Liver (tissue), 9 donors: Measurements from ENCODE around the gene CCNK. TPM values are rescaled to one million over a fixed set of nuclear protein-coding genes. Genes with fewer than 3 reads are reported as not detected.

Experiments
- DNase-seq: peaks from one replicate; pipeline ENCODE4 v3.0.0-alpha.2; 2017; ENCODE audit warnings: low spot score
- H3K27ac ChIP-seq, 2 donors: one replicate each; pipeline ENCODE4 v1.7.0; 2013; ENCODE audit warnings: inconsistent platforms in 2 of 2, low read length in 2 of 2, control low read depth in 1 of 2, low read depth in 1 of 2, mild to moderate bottlenecking in 1 of 2
- H3K27me3 ChIP-seq, 4 donors: one replicate each; pipeline versions ENCODE4 v1.6.1 to v1.7.0; 2013; ENCODE audit warnings: low read length in 3 of 4, inconsistent platforms in 1 of 4, mild to moderate bottlenecking in 1 of 4, moderate library complexity in 1 of 4; ENCODE audit not compliant: control insufficient read depth in 4 of 4, insufficient read depth in 4 of 4
- H3K36me3 ChIP-seq, 4 donors: one replicate each; pipeline versions ENCODE4 v1.6.1 to v1.7.0; 2013; ENCODE audit warnings: low read length in 3 of 4, mild to moderate bottlenecking in 3 of 4, low read depth in 1 of 4, moderate library complexity in 1 of 4; ENCODE audit not compliant: control insufficient read depth in 4 of 4, insufficient read depth in 3 of 4
- H3K4me1 ChIP-seq, 4 donors: one replicate each; pipeline versions ENCODE4 v1.6.1 to v1.7.0; 2013; ENCODE audit warnings: low read length in 3 of 4, mild to moderate bottlenecking in 3 of 4, moderate library complexity in 1 of 4; ENCODE audit not compliant: control insufficient read depth in 4 of 4, insufficient read depth in 4 of 4
- H3K4me3 ChIP-seq, 3 donors: one replicate each; pipeline versions ENCODE4 v1.6.1 to v1.7.0; 2013; ENCODE audit warnings: low read length in 3 of 3, control low read depth in 1 of 3, low read depth in 1 of 3, mild to moderate bottlenecking in 1 of 3
- H3K9ac ChIP-seq, 2 donors: one replicate each; pipeline ENCODE4 v1.7.0; 2013; ENCODE audit warnings: low read length in 2 of 2, mild to moderate bottlenecking in 2 of 2, moderate library complexity in 2 of 2, control low read depth in 1 of 2, low read depth in 1 of 2
- H3K9me3 ChIP-seq, 4 donors: one replicate each; pipeline versions ENCODE4 v1.6.1 to v1.7.0; 2013; ENCODE audit warnings: low read length in 3 of 4; ENCODE audit not compliant: control insufficient read depth in 4 of 4
- ATF3 ChIP-seq: IDR thresholded peaks from 2 replicates; pipeline ENCODE4 v1.6.1; 2016; ENCODE audit warnings: antibody characterized with exemption
- EGR1 ChIP-seq, 2 donors: IDR thresholded peaks; 2 replicates each; pipeline ENCODE4 v1.6.1; 2016 to 2018; ENCODE audit warnings: antibody characterized with exemption in 2 of 2, low read depth in 2 of 2
- FOXA1 ChIP-seq: IDR thresholded peaks from 2 replicates; pipeline ENCODE4 v1.6.1; 2016; ENCODE audit warnings: antibody characterized with exemption
- FOXA2 ChIP-seq: IDR thresholded peaks from 2 replicates; pipeline ENCODE4 v1.6.1; 2016; ENCODE audit warnings: antibody characterized with exemption
- GABPA ChIP-seq, 2 donors: IDR thresholded peaks in 1 of 2; conservative IDR thresholded peaks in 1 of 2; 2 replicates each; pipeline ENCODE4 v1.6.1; 2016; ENCODE audit warnings: antibody characterized with exemption in 2 of 2, mild to moderate bottlenecking in 1 of 2, moderate library complexity in 1 of 2
- HNF4A ChIP-seq, 2 donors: conservative IDR thresholded peaks; 2 replicates each; pipeline ENCODE4 v1.6.1; 2016; ENCODE audit warnings: antibody characterized with exemption in 2 of 2, mild to moderate bottlenecking in 2 of 2
- HNF4G ChIP-seq: IDR thresholded peaks from 2 replicates; pipeline ENCODE4 v1.6.1; 2016; ENCODE audit warnings: antibody characterized with exemption
- JUND ChIP-seq, 2 donors: IDR thresholded peaks; 2 replicates each; pipeline ENCODE4 v1.6.1; 2016; ENCODE audit warnings: antibody characterized with exemption in 2 of 2
- MAX ChIP-seq: IDR thresholded peaks from 2 replicates; pipeline ENCODE4 v1.6.1; 2016; ENCODE audit warnings: antibody characterized with exemption
- NR2F2 ChIP-seq: IDR thresholded peaks from 2 replicates; pipeline ENCODE4 v1.6.1; 2016; ENCODE audit warnings: antibody characterized with exemption
- RAD21 ChIP-seq, 2 donors: IDR thresholded peaks; 2 replicates each; pipeline ENCODE4 v1.6.1; 2016; ENCODE audit warnings: antibody characterized with exemption in 2 of 2, mild to moderate bottlenecking in 2 of 2
- RXRA ChIP-seq, 2 donors: IDR thresholded peaks; 2 replicates each; pipeline ENCODE4 v1.6.1; 2017 to 2018; ENCODE audit warnings: antibody characterized with exemption in 2 of 2, mild to moderate bottlenecking in 1 of 2
- SP1 ChIP-seq: IDR thresholded peaks from 2 replicates; pipeline ENCODE4 v1.6.1; 2018; ENCODE audit warnings: antibody characterized with exemption, mild to moderate bottlenecking
- TAF1 ChIP-seq: conservative IDR thresholded peaks from 2 replicates; pipeline ENCODE4 v1.6.1; 2016; ENCODE audit warnings: antibody characterized with exemption, mild to moderate bottlenecking
- YY1 ChIP-seq: IDR thresholded peaks from 2 replicates; pipeline ENCODE4 v1.6.1; 2016; ENCODE audit warnings: antibody characterized with exemption, mild to moderate bottlenecking
- ZBTB33 ChIP-seq: IDR thresholded peaks from 2 replicates; pipeline ENCODE4 v1.6.1; 2016; ENCODE audit warnings: antibody characterized with exemption
- WGBS: extraction: QIAGEN DNeasy Blood & Tissue Kit; methylation state at CpG from one replicate; pipeline ENCODE4 v1.1.7; 2013; 5-methylcytosine and 5-hydroxymethylcytosine counted together
- polyA plus RNA-seq, 2 donors: library from polyadenylated mRNA; stranded (reverse) in 1 of 2; unstranded in 1 of 2; fragments of 200-250 nt in 1 of 2; fragments of >200 nt in 1 of 2; fragmentation: Nextera tagmentation in 1 of 2; extraction: Ambion mirVana in 1 of 2; gene quantifications; one replicate each; pipeline versions ENCODE4 v1.2.1 to v1.2.3, GENCODE V29; 2013 to 2015
- total RNA-seq, 2 donors: library from RNA; depleted of rRNA; stranded (reverse); fragments of >200 nt; gene quantifications; one replicate each; pipeline ENCODE4 v1.2.3, GENCODE V29; 2014
- TF ChIP-seq, protein P1 (sequence below): fragments of 150-350 bp; IDR thresholded peaks from 2 replicates; pipeline ENCODE4 v1.5.1; 2017; ENCODE audit warnings: improper control_type of control experiment, low read depth, low read length; ENCODE audit not compliant: missing input control
- TF ChIP-seq, protein P2 (sequence below): IDR thresholded peaks from 2 replicates; pipeline ENCODE4 v1.6.1; 2016; ENCODE audit warnings: antibody characterized with exemption, mild to moderate bottlenecking
- donor health status: healthy.
- donor health status: healthy.
- donor health status: healthy.
- donor health status: healthy.
- donor health status: healthy.

Gene CCNK
- total and polyA plus RNA-seq, 4 donors, result 7.7 to 33.4 (median 13.2) TPM

- TF ChIP-seq YY1, result no peak
Measured at GRCh38 chr14:99503848-99504453, 22.7 kb downstream of the CCNK start (continued).

- no peaks in the 10 kb centered on the region for H3K9me3 ChIP-seq
- H3K9ac ChIP-seq, result no peak overlapping the region
- no peak for DNase-seq
- no peaks in the 10 kb centered on the region for H3K27me3 ChIP-seq
- H3K4me1 ChIP-seq, result peaks cover 0 to 19% (median 10%) of the 10 kb centered on the region in 4 donors
- H3K4me3 ChIP-seq, result no peak overlapping the region
- TF ChIP-seq SP1 (no peak), YY1 (no peak), NR2F2 (no peak), FOXA1 (no peak), ATF3 (no peak), ZBTB33 (no peak), HNF4G (no peak), JUND (IDR thresholded peaks at IDR 0.05) (no peak), MAX (no peak), HNF4A (conservative IDR thresholded peaks at IDR 0.05) (no peak), FOXA2 (no peak), RAD21 (IDR thresholded peaks at IDR 0.05) (no peak), EGR1 (IDR thresholded peaks at IDR 0.05; ENCODE audit: low read depth in 2 of 2) (no peak), TAF1 (no peak), RXRA (IDR thresholded peaks at IDR 0.05) (no peak), GABPA (IDR thresholded peaks at IDR 0.05 in 1 of 2, conservative IDR thresholded peaks at IDR 0.05 in 1 of 2) (no peak)
- TF ChIP-seq, protein P1, sequence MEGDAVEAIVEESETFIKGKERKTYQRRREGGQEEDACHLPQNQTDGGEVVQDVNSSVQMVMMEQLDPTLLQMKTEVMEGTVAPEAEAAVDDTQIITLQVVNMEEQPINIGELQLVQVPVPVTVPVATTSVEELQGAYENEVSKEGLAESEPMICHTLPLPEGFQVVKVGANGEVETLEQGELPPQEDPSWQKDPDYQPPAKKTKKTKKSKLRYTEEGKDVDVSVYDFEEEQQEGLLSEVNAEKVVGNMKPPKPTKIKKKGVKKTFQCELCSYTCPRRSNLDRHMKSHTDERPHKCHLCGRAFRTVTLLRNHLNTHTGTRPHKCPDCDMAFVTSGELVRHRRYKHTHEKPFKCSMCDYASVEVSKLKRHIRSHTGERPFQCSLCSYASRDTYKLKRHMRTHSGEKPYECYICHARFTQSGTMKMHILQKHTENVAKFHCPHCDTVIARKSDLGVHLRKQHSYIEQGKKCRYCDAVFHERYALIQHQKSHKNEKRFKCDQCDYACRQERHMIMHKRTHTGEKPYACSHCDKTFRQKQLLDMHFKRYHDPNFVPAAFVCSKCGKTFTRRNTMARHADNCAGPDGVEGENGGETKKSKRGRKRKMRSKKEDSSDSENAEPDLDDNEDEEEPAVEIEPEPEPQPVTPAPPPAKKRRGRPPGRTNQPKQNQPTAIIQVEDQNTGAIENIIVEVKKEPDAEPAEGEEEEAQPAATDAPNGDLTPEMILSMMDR, result no peak
- TF ChIP-seq, protein P2, sequence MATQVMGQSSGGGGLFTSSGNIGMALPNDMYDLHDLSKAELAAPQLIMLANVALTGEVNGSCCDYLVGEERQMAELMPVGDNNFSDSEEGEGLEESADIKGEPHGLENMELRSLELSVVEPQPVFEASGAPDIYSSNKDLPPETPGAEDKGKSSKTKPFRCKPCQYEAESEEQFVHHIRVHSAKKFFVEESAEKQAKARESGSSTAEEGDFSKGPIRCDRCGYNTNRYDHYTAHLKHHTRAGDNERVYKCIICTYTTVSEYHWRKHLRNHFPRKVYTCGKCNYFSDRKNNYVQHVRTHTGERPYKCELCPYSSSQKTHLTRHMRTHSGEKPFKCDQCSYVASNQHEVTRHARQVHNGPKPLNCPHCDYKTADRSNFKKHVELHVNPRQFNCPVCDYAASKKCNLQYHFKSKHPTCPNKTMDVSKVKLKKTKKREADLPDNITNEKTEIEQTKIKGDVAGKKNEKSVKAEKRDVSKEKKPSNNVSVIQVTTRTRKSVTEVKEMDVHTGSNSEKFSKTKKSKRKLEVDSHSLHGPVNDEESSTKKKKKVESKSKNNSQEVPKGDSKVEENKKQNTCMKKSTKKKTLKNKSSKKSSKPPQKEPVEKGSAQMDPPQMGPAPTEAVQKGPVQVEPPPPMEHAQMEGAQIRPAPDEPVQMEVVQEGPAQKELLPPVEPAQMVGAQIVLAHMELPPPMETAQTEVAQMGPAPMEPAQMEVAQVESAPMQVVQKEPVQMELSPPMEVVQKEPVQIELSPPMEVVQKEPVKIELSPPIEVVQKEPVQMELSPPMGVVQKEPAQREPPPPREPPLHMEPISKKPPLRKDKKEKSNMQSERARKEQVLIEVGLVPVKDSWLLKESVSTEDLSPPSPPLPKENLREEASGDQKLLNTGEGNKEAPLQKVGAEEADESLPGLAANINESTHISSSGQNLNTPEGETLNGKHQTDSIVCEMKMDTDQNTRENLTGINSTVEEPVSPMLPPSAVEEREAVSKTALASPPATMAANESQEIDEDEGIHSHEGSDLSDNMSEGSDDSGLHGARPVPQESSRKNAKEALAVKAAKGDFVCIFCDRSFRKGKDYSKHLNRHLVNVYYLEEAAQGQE, result no peak
- H3K27ac ChIP-seq, result no peak overlapping the region
- 90% methylated on average over 5 of the region's 5 CpGs for WGBS
- peaks cover 11 to 73% (median 56%) of the 10 kb centered on the region in 4 donors for H3K36me3 ChIP-seq
Measured at GRCh38 chr14:99505089-99505488, 23.9 kb downstream of the CCNK start.
